ENCODE data around the gene DLX2. TPM values are rescaled to one million over a fixed set of nuclear protein-coding genes. Genes with fewer than 3 reads are reported as not detected.

Gene DLX2
- total and polyA plus RNA-seq, 2 donors (not counting 3 experiments of a cell fraction or from before 2014, with no cell fraction given) = not detected

- Histone ChIP-seq H2AFZ (ENCODE audit: low read depth, low read length) (no peak overlapping the region), H3K4me1 (ENCODE audit: control insufficient read depth, extremely low read depth, insufficient read depth, low read length) (peaks cover 24% of the 10 kb centered on the region), H3K9me1 (replicated peaks; ENCODE audit: control insufficient read depth, extremely low read depth, insufficient read depth, low read length) (no peaks in the 10 kb centered on the region), H3K36me3 (ENCODE audit: control insufficient read depth in 2 of 2, extremely low read depth in 1 of 2, insufficient read depth in 2 of 2, low read length in 2 of 2) (no peaks in the 10 kb centered on the region), H3K4me3 (replicated peaks in 1 of 3; ENCODE audit: insufficient read depth in 1 of 3, low read depth in 1 of 3, low read length in 3 of 3) (no peak overlapping the region), H3K27ac (ENCODE audit: insufficient read depth, low read depth, low read length) (no peak overlapping the region), H3K4me2 (ENCODE audit: insufficient read depth, low read length) (no peak overlapping the region), H3K9me3 (replicated peaks; ENCODE audit: control insufficient read depth, insufficient read depth, low read length) (no peaks in the 10 kb centered on the region), H3K9ac (replicated peaks; ENCODE audit: extremely low read depth, insufficient read depth, low read length) (no peak overlapping the region), H3K79me2 (ENCODE audit: control insufficient read depth, insufficient read depth, low read length) (no peaks in the 10 kb centered on the region), H4K20me1 (replicated peaks; ENCODE audit: control insufficient read depth, extremely low read depth, insufficient read depth, low read length) (no peaks in the 10 kb centered on the region), H3K27me3 (ENCODE audit: control insufficient read depth in 2 of 2, insufficient read depth in 2 of 2, low read length in 2 of 2) (peaks cover 63 to 90% of the 10 kb centered on the region in 2 experiments)
- FAIRE-seq (peak; percentile 55), DNase-seq (ENCODE audit: low read depth, low spot score) (no peak)
- intact Hi-C loops (cut with micrococcal nuclease) = loop anchor here (1.0 kb wide), 1 partner anchor 8 kb away; the partner anchor contains the start of gene DLX1
- ChIA-PET CTCF (interaction anchor here (0.9 to 2.2 kb wide), 3 partner anchors 9 to 12 kb away, joined by 3 to 10 read pairs (median 4); partner anchors contain the start of gene DLX2), POLR2A (no interaction called here)
- dilution Hi-C loops (cut with MboI; ENCODE audit: extremely low pct_ligation_motif_present, low sequenced_read_pairs) = no loop called here
- no TSS peak for BruUV-seq (replicated peaks)
- TF ChIP-seq JUN (IDR thresholded peaks at IDR 0.05; ENCODE audit: borderline replicate concordance, insufficient read depth, insufficient read length, low read depth) (no peak), EZH2 (IDR thresholded peaks at IDR 0.05; ENCODE audit: borderline replicate concordance, low read depth, low read length, severe bottlenecking) (peak; percentile 86), POLR2A (IDR thresholded peaks at IDR 0.05; ENCODE audit: low read depth, low read length) (no peak)
These were observed 9.0 kb downstream of the DLX2 start for GRCh38 chr2:172093416-172094293.

GRCh38 chr2:172092716-172093415 is 9.8 kb downstream of the DLX2 start:
- Histone ChIP-seq H3K9ac (replicated peaks; ENCODE audit: extremely low read depth, insufficient read depth, low read length) (no peak overlapping the region), H2AFZ (ENCODE audit: low read depth, low read length) (no peak overlapping the region), H3K4me1 (ENCODE audit: control insufficient read depth, extremely low read depth, insufficient read depth, low read length) (peaks cover 22% of the 10 kb centered on the region), H3K4me2 (ENCODE audit: insufficient read depth, low read length) (no peak overlapping the region), H3K27me3 (ENCODE audit: control insufficient read depth in 2 of 2, insufficient read depth in 2 of 2, low read length in 2 of 2) (peaks cover 69 to 98% of the 10 kb centered on the region in 2 experiments), H3K79me2 (ENCODE audit: control insufficient read depth, insufficient read depth, low read length) (no peaks in the 10 kb centered on the region), H3K9me3 (replicated peaks; ENCODE audit: control insufficient read depth, insufficient read depth, low read length) (no peaks in the 10 kb centered on the region), H3K36me3 (ENCODE audit: control insufficient read depth in 2 of 2, extremely low read depth in 1 of 2, insufficient read depth in 2 of 2, low read length in 2 of 2) (no peaks in the 10 kb centered on the region), H3K9me1 (replicated peaks; ENCODE audit: control insufficient read depth, extremely low read depth, insufficient read depth, low read length) (no peaks in the 10 kb centered on the region), H3K27ac (ENCODE audit: insufficient read depth, low read depth, low read length) (no peak overlapping the region), H4K20me1 (replicated peaks; ENCODE audit: control insufficient read depth, extremely low read depth, insufficient read depth, low read length) (no peaks in the 10 kb centered on the region), H3K4me3 (replicated peaks in 1 of 3; ENCODE audit: insufficient read depth in 1 of 3, low read depth in 1 of 3, low read length in 3 of 3) (no peak overlapping the region)
- BruUV-seq (replicated peaks) = no TSS peak
- dilution Hi-C loops (cut with MboI; ENCODE audit: extremely low pct_ligation_motif_present, low sequenced_read_pairs) = no loop called here
- DNase-seq (ENCODE audit: low read depth, low spot score) (no peak), FAIRE-seq (no peak)
- POLR2A ChIA-PET = no interaction called here
- intact Hi-C loops (cut with micrococcal nuclease) = loop anchor here (1.0 kb wide), 1 partner anchor 8 kb away; the partner anchor contains the start of gene DLX1
- CTCF ChIA-PET = interaction anchor here (0.9 to 2.4 kb wide), 4 partner anchors 10 to 14 kb away, joined by 3 to 10 read pairs (median 6); partner anchors contain the start of gene DLX2
- TF ChIP-seq EZH2 (IDR thresholded peaks at IDR 0.05; ENCODE audit: borderline replicate concordance, low read depth, low read length, severe bottlenecking) (peak; percentile 54), GATA2 (IDR thresholded peaks at IDR 0.05; ENCODE audit: insufficient read depth, insufficient read length, low read depth, low read length) (no peak)
